ENCODE measurements around the gene PPM1F.
"Not testable (repeated sequence)": the region's sequence is repeated elsewhere in the genome, so short reads cannot be mapped to it uniquely, and the experiment has no call there.

Gene PPM1F

GRCh38 chr22:21919526-21920307, 32.9 kb downstream of the PPM1F start:
- no peak for DNase-seq (ENCODE audit: low read depth in 2 of 2)

DNA sequence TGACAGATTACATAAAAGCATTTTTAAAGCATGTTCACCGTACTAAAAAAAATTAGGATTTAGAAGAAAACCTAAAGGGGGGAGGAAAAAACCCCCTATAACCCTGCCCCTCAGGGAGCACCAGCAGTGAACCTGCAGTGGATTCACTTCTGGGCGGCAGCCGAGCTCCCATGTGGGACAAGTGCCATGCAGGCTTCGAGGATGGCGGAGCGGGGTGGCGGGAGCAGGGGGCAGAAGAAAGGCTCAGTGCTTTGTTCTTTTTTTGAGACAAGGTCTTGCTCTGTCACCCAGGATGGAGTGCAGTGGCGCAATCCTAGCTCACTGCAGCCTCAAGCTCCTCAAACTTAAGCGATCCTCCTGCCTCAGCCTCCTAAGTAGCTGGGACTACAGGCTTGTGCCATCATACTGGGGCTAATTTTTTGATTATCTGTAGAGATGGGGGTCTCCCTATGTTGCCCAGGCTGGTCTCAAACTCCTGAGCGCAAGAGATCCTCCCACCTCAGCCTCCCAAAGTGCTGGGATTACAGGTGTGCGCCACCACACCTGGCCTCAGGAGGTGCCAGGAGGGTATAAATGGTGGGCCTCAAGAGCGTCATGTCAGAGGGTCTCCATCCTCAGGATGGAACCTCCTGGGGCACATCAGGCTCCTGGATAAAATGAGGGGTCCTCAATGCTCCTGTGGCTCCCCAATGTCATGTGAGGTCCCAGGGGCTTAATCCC, 34.0 kb downstream of the PPM1F start:
- no peak for DNase-seq (ENCODE audit: low read depth in 2 of 2)

- DNase-seq (ENCODE audit: low read depth in 2 of 2), result no peak
Measured at GRCh38 chr22:21917959-21918261, 34.7 kb downstream of the PPM1F start.

GRCh38 chr22:21917181-21917958, 35.3 kb downstream of the PPM1F start:
- DNase-seq (ENCODE audit: low read depth in 2 of 2), result no peak

DNA sequence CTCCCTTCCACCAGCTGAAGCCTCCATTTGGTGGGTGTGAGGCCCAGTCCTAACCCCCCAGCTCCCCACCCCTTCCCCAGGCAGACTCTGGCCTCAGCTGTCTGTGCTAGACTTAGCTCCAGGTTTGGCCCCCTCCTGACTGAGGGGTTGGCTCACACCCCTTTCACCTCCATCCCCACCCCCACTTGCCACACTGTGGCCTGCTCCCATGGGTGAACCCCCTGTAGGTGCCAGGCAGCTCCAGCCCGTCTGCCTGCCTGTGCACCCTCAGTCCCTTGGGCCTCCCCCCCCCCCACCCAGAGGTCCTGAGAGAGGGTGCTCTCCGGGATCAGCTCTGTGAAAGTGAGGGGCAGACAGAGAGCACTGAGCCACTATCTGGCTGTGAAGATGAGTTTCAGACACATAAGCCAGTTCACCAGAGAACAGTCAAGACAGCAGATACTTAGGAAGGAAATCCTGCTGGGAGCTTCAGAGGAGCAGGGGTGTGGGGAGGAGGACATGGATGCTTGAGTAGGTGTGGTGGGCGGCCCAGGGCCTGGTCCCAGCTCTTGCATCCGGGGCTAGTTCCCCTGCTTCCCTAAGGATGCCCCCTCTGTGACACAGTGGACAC, 36.2 kb downstream of the PPM1F start:
- no peak for DNase-seq (ENCODE audit: low read depth in 2 of 2)

DNA sequence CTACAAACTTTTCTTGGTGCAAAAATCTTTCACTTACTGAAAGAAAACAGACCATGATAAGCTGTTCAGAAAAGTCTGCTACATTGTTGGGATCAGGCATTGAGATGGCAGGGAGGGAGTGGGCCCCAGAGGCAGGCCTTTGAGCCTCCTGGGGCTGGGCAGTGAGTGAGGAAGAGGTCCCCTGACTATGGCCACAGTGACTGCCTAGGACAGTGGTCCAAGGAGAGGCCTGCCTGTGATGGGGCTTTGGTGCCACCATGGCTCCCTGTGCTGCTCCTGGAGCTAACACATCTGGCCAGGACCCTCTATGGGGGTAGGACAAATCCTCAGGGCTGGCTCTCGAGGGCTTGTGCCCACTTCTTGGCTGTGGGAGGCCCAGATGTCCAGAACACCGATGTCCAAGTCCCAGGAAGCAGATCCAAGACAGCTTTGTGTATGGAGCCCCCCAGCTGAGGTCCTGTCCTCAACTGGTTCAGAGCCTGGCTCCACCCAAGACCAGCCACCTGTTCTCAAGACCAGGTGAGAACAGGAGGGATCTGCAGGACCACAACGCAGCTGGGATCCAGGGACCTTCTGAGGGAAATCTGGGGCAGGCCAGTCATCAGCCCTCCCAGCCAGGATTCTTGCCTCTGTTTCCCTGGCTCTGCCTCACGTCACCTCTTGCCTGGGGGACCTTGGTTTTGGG, 36.9 kb downstream of the PPM1F start:
- no peak for DNase-seq (ENCODE audit: low read depth in 2 of 2)

DNA sequence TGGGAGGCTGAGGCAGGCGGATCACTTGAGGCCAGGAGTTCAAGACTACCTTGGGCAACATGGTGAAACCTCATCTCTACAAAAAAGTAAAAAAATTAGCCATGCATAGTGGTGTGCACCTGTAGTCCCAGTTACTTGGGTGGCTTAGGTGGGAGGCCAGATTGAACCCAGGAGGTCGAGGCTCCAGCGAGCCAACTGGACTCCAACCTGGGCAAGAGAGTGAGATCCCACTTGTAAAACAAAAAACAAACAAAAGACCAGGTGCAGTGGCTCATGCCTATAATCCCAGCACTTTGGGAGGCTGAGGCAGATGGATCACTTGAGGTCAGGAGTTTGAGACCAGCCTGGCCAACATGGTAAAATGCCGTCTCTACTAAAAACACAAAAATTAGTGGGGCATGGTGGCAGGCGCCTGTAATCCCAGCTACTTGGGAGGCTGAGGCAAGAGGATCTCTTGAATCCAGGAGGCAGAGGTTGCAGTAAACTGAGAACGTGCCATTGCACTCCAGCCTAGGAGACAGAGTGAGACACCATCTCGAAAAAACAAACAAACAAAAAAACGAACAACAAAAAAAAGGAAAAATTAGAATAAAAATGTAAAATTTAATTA, 38.5 kb downstream of the PPM1F start:
- not testable (repeated sequence) for DNase-seq (ENCODE audit: low read depth in 2 of 2)

DNA sequence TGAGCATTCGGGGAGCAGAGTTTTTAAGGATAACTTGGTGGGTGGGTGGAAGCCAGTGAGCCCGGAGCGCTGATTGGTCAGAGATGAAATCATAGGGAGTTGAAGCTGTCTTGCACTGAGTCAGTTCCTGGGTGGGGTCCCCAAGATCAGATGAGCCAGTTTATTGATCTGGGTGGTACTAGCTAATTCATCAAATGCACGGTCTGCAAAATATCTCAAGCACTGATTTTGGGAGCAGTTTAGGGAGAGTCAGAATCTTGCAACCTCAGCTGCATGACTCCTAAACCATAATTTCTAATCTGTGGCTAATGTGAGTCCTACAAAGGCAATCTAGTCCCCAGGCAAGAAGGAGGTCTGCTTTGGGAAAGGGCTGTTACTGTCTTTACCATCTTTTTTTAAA, 42.3 kb downstream of the PPM1F start:
- DNase-seq (ENCODE audit: low read depth in 2 of 2), result not testable (repeated sequence)

GRCh38 chr22:21909871-21910270, 42.8 kb downstream of the PPM1F start:
- DNase-seq (ENCODE audit: low read depth in 2 of 2), result no peak

GRCh38 chr22:21907638-21908522, 44.8 kb downstream of the PPM1F start:
- DNase-seq (ENCODE audit: low read depth in 2 of 2), result no peak

- not testable (repeated sequence) for DNase-seq (ENCODE audit: low read depth in 2 of 2)
Measured at GRCh38 chr22:21905234-21905633, 47.4 kb downstream of the PPM1F start.

- DNase-seq (ENCODE audit: low read depth in 2 of 2), result no peak
Measured at GRCh38 chr22:21904250-21904789, 48.3 kb downstream of the PPM1F start.

- DNase-seq (ENCODE audit: low read depth in 2 of 2), result no peak
Measured at GRCh38 chr22:21903283-21903682, 49.4 kb downstream of the PPM1F start.

- no peak for DNase-seq (ENCODE audit: low read depth in 2 of 2)
Measured at GRCh38 chr22:21902296-21903087, 50.2 kb downstream of the PPM1F start.

DNA sequence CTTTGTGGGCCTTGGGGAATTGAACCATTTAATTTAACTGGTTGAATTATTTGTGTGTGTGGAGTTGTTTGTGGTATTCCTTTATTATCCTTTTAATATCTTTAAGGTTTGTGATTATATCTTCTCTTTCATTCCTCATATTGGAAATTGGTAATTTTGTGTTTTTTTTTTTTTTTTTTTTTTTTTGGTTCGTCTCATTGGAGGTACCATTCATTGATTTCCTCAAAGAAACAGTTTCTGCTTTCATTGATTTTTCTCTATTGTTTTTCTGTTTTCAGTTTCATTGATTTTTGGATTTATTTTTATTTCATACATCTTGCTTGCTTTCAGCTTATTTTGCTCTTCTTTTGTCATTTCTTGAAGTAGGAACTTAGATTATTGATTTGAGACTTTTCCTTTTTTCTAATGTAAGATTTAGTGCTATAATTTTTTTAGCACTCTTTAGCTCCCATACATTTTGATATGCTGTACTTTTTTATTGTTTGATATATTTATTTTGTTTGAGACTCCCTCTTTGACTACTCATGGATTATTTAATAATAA, 54.2 kb downstream of the PPM1F start:
- no peak for DNase-seq (ENCODE audit: low read depth in 2 of 2)

DNA sequence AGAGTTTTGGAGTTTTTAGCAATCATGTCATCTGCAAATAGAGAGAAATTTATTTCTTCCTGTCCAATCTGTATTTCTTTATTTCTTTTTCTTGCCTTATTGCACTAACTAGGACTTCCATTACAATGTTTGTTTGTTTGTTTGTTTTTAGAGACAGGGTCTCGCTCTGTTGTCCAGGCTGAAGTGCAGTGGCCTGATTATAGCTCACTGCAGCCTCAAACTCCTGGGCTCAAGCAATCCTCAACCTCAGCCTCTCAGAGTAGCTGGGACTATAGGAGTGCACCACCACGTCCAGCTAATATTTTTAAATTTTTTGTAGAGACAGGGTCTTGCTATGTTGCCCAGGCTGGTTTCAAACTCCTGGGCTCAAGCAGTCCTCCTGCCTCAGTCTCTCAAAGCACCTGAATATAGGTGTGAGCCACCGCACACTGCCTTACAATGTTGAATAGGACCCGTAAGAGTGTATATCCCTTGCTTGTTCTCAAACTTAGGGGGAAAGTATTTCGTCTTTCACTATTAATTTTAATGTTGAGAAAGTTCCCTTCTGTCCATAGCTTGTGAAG, 55.6 kb downstream of the PPM1F start:
- DNase-seq (ENCODE audit: low read depth in 2 of 2), result no peak

GRCh38 chr22:21896275-21896674, 56.4 kb downstream of the PPM1F start:
- DNase-seq (ENCODE audit: low read depth in 2 of 2), result not testable (repeated sequence)

GRCh38 chr22:21894799-21895198, 57.8 kb downstream of the PPM1F start:
- no peak for DNase-seq (ENCODE audit: low read depth in 2 of 2)

Measured in stimulated activated CD8-positive, alpha-beta memory T cell treated with anti-CD3 and anti-CD28 coated beads, Interleukin-15, amount 100 ng/mL, for 48 hours (primary cell).